ENCODE results near the gene CAPN11.

The CAPN11 gene

DNA sequence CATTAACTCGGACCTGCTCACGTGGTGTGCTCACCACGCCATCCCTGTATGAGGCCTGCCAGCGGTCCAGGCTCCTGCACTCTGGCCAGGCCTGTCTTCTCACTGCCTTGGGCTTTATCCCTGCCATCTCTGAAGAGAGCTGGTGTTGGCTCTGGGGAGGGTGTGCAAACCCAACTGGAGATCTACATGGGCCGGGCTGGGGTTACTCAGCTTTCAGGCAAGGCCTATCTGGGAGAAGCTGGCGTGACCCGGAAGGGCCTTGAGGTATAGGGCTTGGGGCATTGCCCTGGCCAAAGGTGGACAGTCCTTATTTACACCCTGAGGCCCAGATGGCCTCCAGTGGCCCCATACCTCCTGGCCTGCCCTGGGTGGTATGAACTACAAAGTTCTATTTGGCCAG is 69.8 kb downstream of the CAPN11 start:
- H3K4me3 ChIP-seq (ENCODE audit: low read depth in 1 of 2, low read length in 2 of 2): no peak overlapping the region
- H3K36me3 ChIP-seq (ENCODE audit: insufficient read depth, low read length): peaks cover 54% of the 10 kb centered on the region
- H4K20me1 ChIP-seq (ENCODE audit: insufficient read depth, low read length): peaks cover 27% of the 10 kb centered on the region
- no peak overlapping the region for H3K27ac ChIP-seq (ENCODE audit: low read length)
- H2AFZ ChIP-seq (ENCODE audit: low read depth, low read length): no peak overlapping the region
- DNase-seq (no peak), ATAC-seq (ENCODE audit: insufficient read depth, low read depth) (no peak)
- TF ChIP-seq EZH2 (IDR thresholded peaks at IDR 0.05; ENCODE audit: borderline replicate concordance, low read depth, low read length, severe bottlenecking) (no peak), CTCF (IDR thresholded peaks at IDR 0.05; ENCODE audit: borderline replicate concordance, extremely low read depth, low read length, poor library complexity, severe bottlenecking) (no peak)
- no peak overlapping the region for H3K9ac ChIP-seq (ENCODE audit: low read depth, low read length)
- no peaks in the 10 kb centered on the region for H3K9me3 ChIP-seq (ENCODE audit: insufficient read depth, low read length, severe bottlenecking)
- H3K79me2 ChIP-seq (ENCODE audit: insufficient read depth, low read length): peaks cover 23% of the 10 kb centered on the region
- H3K4me2 ChIP-seq (ENCODE audit: insufficient read depth, low read length): no peak overlapping the region
- no peaks in the 10 kb centered on the region for H3K27me3 ChIP-seq (ENCODE audit: insufficient read depth, low read length, poor library complexity)
- peaks cover 37% of the 10 kb centered on the region for H3K4me1 ChIP-seq (ENCODE audit: insufficient read depth, low read length)

- H3K79me2 ChIP-seq (ENCODE audit: insufficient read depth, low read length): peaks cover 21% of the 10 kb centered on the region
- no peaks in the 10 kb centered on the region for H3K27me3 ChIP-seq (ENCODE audit: insufficient read depth, low read length, poor library complexity)
- no peak overlapping the region for H3K4me3 ChIP-seq (ENCODE audit: low read depth in 1 of 2, low read length in 2 of 2)
- H3K9me3 ChIP-seq (ENCODE audit: insufficient read depth, low read length, severe bottlenecking): no peaks in the 10 kb centered on the region
- no peak for DNase-seq
- peaks cover 34% of the 10 kb centered on the region for H3K4me1 ChIP-seq (ENCODE audit: insufficient read depth, low read length)
- peaks cover 58% of the 10 kb centered on the region for H3K36me3 ChIP-seq (ENCODE audit: insufficient read depth, low read length)
- peaks cover 27% of the 10 kb centered on the region for H4K20me1 ChIP-seq (ENCODE audit: insufficient read depth, low read length)
- H3K9ac ChIP-seq (ENCODE audit: low read depth, low read length): no peak overlapping the region
- no peak for ATAC-seq (ENCODE audit: insufficient read depth, low read depth)
- H3K4me2 ChIP-seq (ENCODE audit: insufficient read depth, low read length): no peak overlapping the region
- H2AFZ ChIP-seq (ENCODE audit: low read depth, low read length): no peak overlapping the region
- TF ChIP-seq EZH2 (IDR thresholded peaks at IDR 0.05; ENCODE audit: borderline replicate concordance, low read depth, low read length, severe bottlenecking) (no peak), CTCF (IDR thresholded peaks at IDR 0.05; ENCODE audit: borderline replicate concordance, extremely low read depth, low read length, poor library complexity, severe bottlenecking) (no peak)
- no peak overlapping the region for H3K27ac ChIP-seq (ENCODE audit: low read length)
These were observed 70.2 kb downstream of the CAPN11 start for GRCh38 chr6:44228836-44229235.

DNA sequence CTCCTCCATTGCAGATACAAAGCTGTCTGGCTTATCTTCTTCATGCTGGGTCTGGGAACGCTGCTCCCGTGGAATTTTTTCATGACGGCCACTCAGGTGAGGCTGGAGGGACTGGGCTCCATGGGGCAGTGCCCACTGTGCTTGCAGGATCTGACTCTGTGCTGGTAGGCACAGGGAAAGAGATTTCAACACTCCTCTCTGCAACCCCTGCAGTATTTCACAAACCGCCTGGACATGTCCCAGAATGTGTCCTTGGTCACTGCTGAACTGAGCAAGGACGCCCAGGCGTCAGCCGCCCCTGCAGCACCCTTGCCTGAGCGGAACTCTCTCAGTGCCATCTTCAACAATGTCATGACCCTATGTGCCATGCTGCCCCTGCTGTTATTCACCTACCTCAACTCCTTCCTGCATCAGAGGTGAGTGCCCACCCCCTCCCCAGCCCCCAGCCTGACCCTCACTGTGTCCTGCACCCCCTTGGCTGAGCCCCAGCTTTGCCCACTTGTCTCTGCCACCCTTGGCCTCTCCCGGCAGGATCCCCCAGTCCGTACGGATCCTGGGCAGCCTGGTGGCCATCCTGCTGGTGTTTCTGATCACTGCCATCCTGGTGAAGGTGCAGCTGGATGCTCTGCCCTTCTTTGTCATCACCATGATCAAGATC is 70.9 kb downstream of the CAPN11 start:
- ATAC-seq (ENCODE audit: insufficient read depth, low read depth) (no peak), DNase-seq (no peak)
- Histone ChIP-seq H3K27me3 (ENCODE audit: insufficient read depth, low read length, poor library complexity) (no peaks in the 10 kb centered on the region), H3K4me3 (ENCODE audit: low read depth in 1 of 2, low read length in 2 of 2) (no peak overlapping the region), H3K9ac (ENCODE audit: low read depth, low read length) (no peak overlapping the region), H4K20me1 (ENCODE audit: insufficient read depth, low read length) (peaks cover 27% of the 10 kb centered on the region), H3K9me3 (ENCODE audit: insufficient read depth, low read length, severe bottlenecking) (no peaks in the 10 kb centered on the region), H3K36me3 (ENCODE audit: insufficient read depth, low read length) (peaks cover 64% of the 10 kb centered on the region), H3K4me1 (ENCODE audit: insufficient read depth, low read length) (peaks cover 27% of the 10 kb centered on the region), H3K4me2 (ENCODE audit: insufficient read depth, low read length) (no peak overlapping the region), H2AFZ (ENCODE audit: low read depth, low read length) (no peak overlapping the region), H3K79me2 (ENCODE audit: insufficient read depth, low read length) (peaks cover 14% of the 10 kb centered on the region), H3K27ac (ENCODE audit: low read length) (no peak overlapping the region)
- TF ChIP-seq EZH2 (IDR thresholded peaks at IDR 0.05; ENCODE audit: borderline replicate concordance, low read depth, low read length, severe bottlenecking) (no peak), CTCF (IDR thresholded peaks at IDR 0.05; ENCODE audit: borderline replicate concordance, extremely low read depth, low read length, poor library complexity, severe bottlenecking) (no peak)

Measured in DND-41 (cell line).